ENCODE measurements around the gene ARHGEF38. TPM values are rescaled to one million over a fixed set of nuclear protein-coding genes. Genes with fewer than 3 reads are reported as not detected.
"Not testable (repeated sequence)": the region's sequence is repeated elsewhere in the genome, so short reads cannot be mapped to it uniquely, and the experiment has no call there.

Gene ARHGEF38
- total and polyA plus RNA-seq, 5 donors from 2014 or later: 0.24 to 0.33 TPM; not detected in 3

DNA sequence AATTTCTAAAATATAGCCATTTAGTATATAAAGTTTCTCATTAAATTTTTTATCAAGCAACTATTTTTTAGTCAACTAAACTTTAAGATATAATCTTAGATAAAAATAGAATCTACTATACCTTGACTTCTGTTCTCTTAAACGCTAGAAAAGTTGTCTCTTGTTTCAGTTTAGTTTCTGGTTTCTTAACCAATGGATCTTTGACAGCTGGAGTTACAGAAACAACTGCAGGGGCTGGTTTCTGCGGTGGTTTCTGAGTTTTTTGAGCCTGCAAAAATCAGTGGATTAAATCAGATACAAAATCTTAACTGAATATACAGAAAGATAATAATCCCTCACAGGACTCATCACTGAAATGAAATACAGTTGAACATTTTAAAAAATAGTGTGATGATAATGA lies 134.2 kb downstream of the ARHGEF38 start:
- Mint-ChIP-seq H3K27ac (no peak overlapping the region), H3K4me1 (peaks cover 0 to 23% (median 3%) of the 10 kb centered on the region in 4 donors), H3K27me3 (no peaks in the 10 kb centered on the region), H3K36me3 (peaks cover 37% of the 10 kb centered on the region), H3K4me3 (no peak overlapping the region), H3K9me3 (no peaks in the 10 kb centered on the region)
- DNase-seq: no peak
- H3K36me3 ChIP-seq (ENCODE audit: control insufficient read depth, insufficient read depth, low read length): peaks cover 59% of the 10 kb centered on the region
- no peak for ATAC-seq (ENCODE audit: low read depth in 2 of 2)
- no peaks in the 10 kb centered on the region for H3K9me3 ChIP-seq (ENCODE audit: control insufficient read depth in 2 of 2, low read length in 2 of 2)
- H3K4me1 ChIP-seq (ENCODE audit: control insufficient read depth, insufficient read depth, low read length, poor library complexity, severe bottlenecking): no peaks in the 10 kb centered on the region
- no peaks in the 10 kb centered on the region for H3K27me3 ChIP-seq (ENCODE audit: control insufficient read depth, insufficient read depth, low read length)
- no peak overlapping the region for H3K4me3 ChIP-seq (ENCODE audit: low read depth, low read length)
- no peak overlapping the region for H3K27ac ChIP-seq (ENCODE audit: insufficient read depth, low read length, poor library complexity, severe bottlenecking)

DNA sequence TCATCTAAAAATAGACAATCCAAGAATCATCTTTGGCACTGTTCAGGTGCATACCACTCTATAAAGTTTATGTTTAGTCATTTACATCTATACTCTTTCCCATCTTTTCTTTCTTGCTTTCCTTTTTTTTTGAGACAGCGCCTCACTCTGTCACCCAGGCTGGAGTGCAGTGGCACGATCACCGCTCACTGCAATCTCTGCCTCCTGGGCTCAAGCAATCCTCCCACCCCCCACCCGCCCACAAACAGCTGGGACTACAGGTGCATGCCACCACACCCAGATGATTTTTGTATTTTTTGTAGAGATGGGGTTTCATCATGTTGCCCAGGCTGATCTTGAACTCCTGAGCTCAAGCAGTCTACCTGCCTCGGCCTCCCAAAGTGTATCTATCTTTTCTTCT lies 142.4 kb downstream of the ARHGEF38 start:
- H3K27ac Mint-ChIP-seq; H3K4me1 ChIP-seq (ENCODE audit: control insufficient read depth, insufficient read depth, low read length, poor library complexity, severe bottlenecking); H3K4me3 ChIP-seq (ENCODE audit: low read depth, low read length); H3K27ac ChIP-seq (ENCODE audit: insufficient read depth, low read length, poor library complexity, severe bottlenecking); H3K4me3 Mint-ChIP-seq; ATAC-seq (ENCODE audit: low read depth in 2 of 2); H3K27me3 ChIP-seq (ENCODE audit: control insufficient read depth, insufficient read depth, low read length); H3K9me3 ChIP-seq (ENCODE audit: control insufficient read depth in 2 of 2, low read length in 2 of 2); H3K27me3 Mint-ChIP-seq; DNase-seq; H3K9me3 Mint-ChIP-seq: not testable (repeated sequence)
- H3K36me3 ChIP-seq (ENCODE audit: control insufficient read depth, insufficient read depth, low read length): peaks cover 51% of the 10 kb centered on the region
- Mint-ChIP-seq H3K36me3 (peaks cover 42% of the 10 kb centered on the region), H3K4me1 (peaks cover 4 to 36% (median 8%) of the 10 kb centered on the region in 4 donors)

DNA sequence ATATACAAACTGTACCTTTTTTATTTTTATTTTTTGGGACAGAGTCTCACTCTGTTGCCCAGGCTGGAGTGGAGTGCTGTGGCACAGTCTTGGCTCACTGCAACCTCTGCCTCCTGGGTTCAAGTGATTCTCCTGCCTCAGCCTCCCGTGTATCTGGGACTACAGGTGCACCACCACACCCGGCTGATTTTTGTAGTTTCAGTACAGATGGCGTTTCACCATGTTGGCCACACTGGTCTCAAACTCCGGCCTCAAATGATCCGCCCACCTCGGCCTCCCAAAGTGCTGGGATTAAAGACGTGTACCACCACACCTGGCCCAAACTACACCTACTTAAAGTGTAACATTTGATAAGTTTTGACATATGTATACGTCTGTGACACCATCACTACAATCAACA lies 143.4 kb downstream of the ARHGEF38 start:
- not testable (repeated sequence) for H3K9me3 ChIP-seq (ENCODE audit: control insufficient read depth in 2 of 2, low read length in 2 of 2); H3K27me3 Mint-ChIP-seq; H3K27me3 ChIP-seq (ENCODE audit: control insufficient read depth, insufficient read depth, low read length); H3K27ac Mint-ChIP-seq; DNase-seq; H3K4me1 ChIP-seq (ENCODE audit: control insufficient read depth, insufficient read depth, low read length, poor library complexity, severe bottlenecking); H3K4me3 ChIP-seq (ENCODE audit: low read depth, low read length); H3K4me3 Mint-ChIP-seq; H3K27ac ChIP-seq (ENCODE audit: insufficient read depth, low read length, poor library complexity, severe bottlenecking); H3K9me3 Mint-ChIP-seq; ATAC-seq (ENCODE audit: low read depth in 2 of 2)
- peaks cover 48% of the 10 kb centered on the region for H3K36me3 ChIP-seq (ENCODE audit: control insufficient read depth, insufficient read depth, low read length)
- peaks cover 10 to 30% (median 14%) of the 10 kb centered on the region in 4 donors for H3K4me1 Mint-ChIP-seq
- peaks cover 42% of the 10 kb centered on the region for H3K36me3 Mint-ChIP-seq

DNA sequence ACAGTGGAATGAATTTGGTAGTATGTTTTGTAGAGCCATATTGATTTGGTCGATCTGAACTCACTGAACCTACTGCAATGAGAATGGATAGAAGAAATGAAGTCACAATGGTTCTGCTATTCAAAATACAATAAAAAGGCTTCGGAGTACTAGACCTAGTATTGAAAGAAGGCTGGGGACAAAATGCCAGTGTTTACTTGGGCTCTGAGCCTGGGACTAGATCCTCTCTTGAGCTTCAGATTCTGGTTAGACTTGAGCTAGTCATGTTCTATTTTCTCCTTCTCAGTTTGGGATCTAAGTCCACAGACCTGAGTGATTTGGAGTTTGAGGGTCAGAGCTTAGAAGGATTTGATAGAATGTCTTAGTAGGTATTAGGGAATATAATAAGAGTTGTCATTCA lies 146.2 kb downstream of the ARHGEF38 start:
- Histone ChIP-seq H3K36me3 (ENCODE audit: control insufficient read depth, insufficient read depth, low read length) (peaks cover 25% of the 10 kb centered on the region), H3K27ac (ENCODE audit: insufficient read depth, low read length, poor library complexity, severe bottlenecking) (no peak overlapping the region), H3K4me3 (ENCODE audit: low read depth, low read length) (no peak overlapping the region), H3K9me3 (ENCODE audit: control insufficient read depth in 2 of 2, low read length in 2 of 2) (no peaks in the 10 kb centered on the region), H3K4me1 (ENCODE audit: control insufficient read depth, insufficient read depth, low read length, poor library complexity, severe bottlenecking) (no peaks in the 10 kb centered on the region), H3K27me3 (ENCODE audit: control insufficient read depth, insufficient read depth, low read length) (no peaks in the 10 kb centered on the region)
- Mint-ChIP-seq H3K4me3 (no peak overlapping the region), H3K9me3 (no peaks in the 10 kb centered on the region), H3K4me1 (peaks cover 13 to 28% (median 19%) of the 10 kb centered on the region in 4 donors), H3K27ac (no peak overlapping the region), H3K27me3 (no peaks in the 10 kb centered on the region), H3K36me3 (peaks cover 34% of the 10 kb centered on the region)
- DNase-seq: no peak
- no peak for ATAC-seq (ENCODE audit: low read depth in 2 of 2)

DNA sequence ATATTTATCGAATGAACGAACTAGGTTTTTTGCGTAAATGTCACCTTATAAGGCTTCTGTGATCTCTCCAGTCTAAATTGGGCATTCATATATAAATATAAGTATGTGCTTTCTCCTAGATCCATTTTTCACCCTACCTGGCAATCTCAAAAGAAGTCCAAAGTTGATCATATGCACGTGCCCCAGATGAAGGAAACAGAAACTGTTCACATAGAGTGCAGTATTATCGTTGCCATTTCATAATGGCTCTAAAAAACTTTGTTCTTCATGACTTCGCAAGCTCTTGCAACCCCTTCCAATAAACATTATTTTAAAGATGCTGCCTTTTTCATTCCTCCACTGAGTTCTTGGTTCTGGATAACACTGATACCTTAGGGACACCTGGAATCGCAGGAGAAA lies 155.4 kb downstream of the ARHGEF38 start:
- ATAC-seq (ENCODE audit: low read depth in 2 of 2): no peak
- H3K4me1 ChIP-seq (ENCODE audit: control insufficient read depth, insufficient read depth, low read length, poor library complexity, severe bottlenecking): peaks cover 21% of the 10 kb centered on the region
- H3K27ac ChIP-seq (ENCODE audit: insufficient read depth, low read length, poor library complexity, severe bottlenecking): peak overlapping the region; percentile 73
- no peaks in the 10 kb centered on the region for H3K9me3 Mint-ChIP-seq
- H3K27ac Mint-ChIP-seq: peak overlapping the region; percentile 98 to 99 (median 98)
- H3K4me3 Mint-ChIP-seq: peak overlapping the region; percentile 98 to 100 (median 99)
- H3K27me3 ChIP-seq (ENCODE audit: control insufficient read depth, insufficient read depth, low read length): no peaks in the 10 kb centered on the region
- no peaks in the 10 kb centered on the region for H3K27me3 Mint-ChIP-seq
- H3K4me3 ChIP-seq (ENCODE audit: low read depth, low read length): peak overlapping the region; percentile 93
- DNase-seq: peak in 2 of 3 donors; percentile 11 to 24
- H3K36me3 ChIP-seq (ENCODE audit: control insufficient read depth, insufficient read depth, low read length): no peaks in the 10 kb centered on the region
- H3K9me3 ChIP-seq (ENCODE audit: control insufficient read depth in 2 of 2, low read length in 2 of 2): no peaks in the 10 kb centered on the region
- peaks cover 3% of the 10 kb centered on the region for H3K36me3 Mint-ChIP-seq
- peaks cover 27 to 48% (median 33%) of the 10 kb centered on the region in 4 donors for H3K4me1 Mint-ChIP-seq

DNA sequence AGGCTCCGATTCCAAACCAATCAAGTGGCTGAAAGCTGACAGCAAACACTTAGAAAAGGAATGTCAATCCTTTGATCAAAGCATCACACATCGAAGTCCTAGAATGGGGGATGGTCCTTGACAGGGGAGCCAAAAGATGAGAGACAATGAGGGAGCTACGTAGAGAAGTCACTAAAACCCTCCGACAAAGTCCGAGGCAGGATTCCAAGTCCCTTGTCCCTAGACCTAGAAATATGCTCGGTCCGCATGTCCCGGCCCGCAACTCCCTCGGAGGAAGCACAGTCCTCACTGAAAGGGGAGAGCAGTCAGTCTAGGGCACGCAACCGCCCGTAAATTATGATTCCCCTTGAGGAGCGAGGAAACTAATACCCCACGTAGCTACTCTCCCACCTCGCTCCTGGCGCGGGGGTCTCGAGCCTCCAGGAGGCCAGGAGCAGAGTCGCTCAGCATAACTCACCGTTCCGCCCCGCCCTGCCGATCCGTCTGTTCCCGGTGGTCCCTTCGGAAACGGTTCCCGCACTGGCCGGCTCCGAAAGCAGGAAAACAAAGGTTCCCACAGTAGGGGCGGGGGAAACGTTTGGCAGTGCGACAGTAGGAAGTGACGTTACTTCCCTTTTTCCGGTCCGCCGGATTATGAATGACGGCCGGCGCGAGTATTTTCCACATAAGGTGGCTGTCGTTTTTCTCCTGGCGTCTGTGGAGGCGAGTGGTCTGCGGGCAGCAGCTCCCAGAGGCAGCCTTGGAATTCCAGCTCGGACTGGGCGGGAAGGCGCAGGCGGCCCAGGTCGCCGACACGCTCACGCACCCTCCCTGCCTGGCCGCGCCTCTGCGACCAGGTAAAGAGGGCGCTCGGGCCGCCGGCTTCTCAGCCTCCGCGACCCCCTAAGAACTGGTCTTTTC lies 156.0 kb downstream of the ARHGEF38 start, which contains the start of the genes GSTCD and INTS12:
TSS of gene GSTCD (plus strand) at position 604 of the 900 bp plus-strand sequence. CDS start 8,830 bp downstream, outside the sequence.
TSS of gene INTS12 (minus strand) at position 509 of the 900 bp plus-strand sequence. CDS start 8,684 bp downstream, outside the sequence.
- peak within 1 kb of the TSS; percentile 93 for H3K4me3 ChIP-seq (ENCODE audit: low read depth, low read length)
- no peaks in the 10 kb centered on the region for H3K9me3 ChIP-seq (ENCODE audit: control insufficient read depth in 2 of 2, low read length in 2 of 2)
- peaks cover 27 to 48% (median 33%) of the 10 kb centered on the region in 4 donors for H3K4me1 Mint-ChIP-seq
- peak within 1 kb of the TSS; percentile 98 to 100 (median 99) for H3K4me3 Mint-ChIP-seq
- H3K9me3 Mint-ChIP-seq: no peaks in the 10 kb centered on the region
- H3K27me3 ChIP-seq (ENCODE audit: control insufficient read depth, insufficient read depth, low read length): no peaks in the 10 kb centered on the region
- peak within 1 kb of the TSS; percentile 98 to 99 (median 98) for H3K27ac Mint-ChIP-seq
- no peaks in the 10 kb centered on the region for H3K27me3 Mint-ChIP-seq
- peaks cover 21% of the 10 kb centered on the region for H3K4me1 ChIP-seq (ENCODE audit: control insufficient read depth, insufficient read depth, low read length, poor library complexity, severe bottlenecking)
- no peaks in the 10 kb centered on the region for H3K36me3 ChIP-seq (ENCODE audit: control insufficient read depth, insufficient read depth, low read length)
- H3K36me3 Mint-ChIP-seq: peaks cover 3% of the 10 kb centered on the region
- peak; percentile 92 to 94 for ATAC-seq (ENCODE audit: low read depth in 2 of 2)
- peak; percentile 80 to 94 (median 86) for DNase-seq
- peak within 1 kb of the TSS; percentile 73 for H3K27ac ChIP-seq (ENCODE audit: insufficient read depth, low read length, poor library complexity, severe bottlenecking)

DNA sequence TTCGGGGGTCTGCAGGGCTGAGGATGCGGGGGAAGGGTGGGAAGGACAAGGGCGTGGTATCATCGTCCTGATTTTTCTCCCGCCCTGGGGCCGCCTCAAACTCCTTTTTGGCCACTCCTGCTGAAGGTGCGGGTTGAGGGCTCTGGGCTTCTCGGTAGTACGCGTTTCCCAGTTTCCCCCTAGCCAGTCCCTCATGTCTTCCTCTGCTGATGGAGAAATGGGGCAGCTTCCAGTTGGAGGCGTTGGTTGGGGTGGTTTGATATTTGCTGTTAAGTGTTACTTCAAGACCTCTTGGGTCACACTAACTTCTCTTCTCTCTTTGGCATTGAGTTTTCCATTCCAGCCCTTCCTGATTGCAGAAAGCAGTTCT lies 156.6 kb downstream of the ARHGEF38 start:
- H3K9me3 ChIP-seq (ENCODE audit: control insufficient read depth in 2 of 2, low read length in 2 of 2): no peaks in the 10 kb centered on the region
- Mint-ChIP-seq H3K9me3 (no peaks in the 10 kb centered on the region), H3K27me3 (no peaks in the 10 kb centered on the region), H3K36me3 (peaks cover 3% of the 10 kb centered on the region), H3K4me1 (peaks cover 27 to 48% (median 33%) of the 10 kb centered on the region in 4 donors), H3K4me3 (peak overlapping the region; percentile 98 to 100 (median 99)), H3K27ac (peak overlapping the region; percentile 72 to 98 (median 88))
- H3K36me3 ChIP-seq (ENCODE audit: control insufficient read depth, insufficient read depth, low read length): no peaks in the 10 kb centered on the region
- peak in 1 of 3 donors; percentile 33 for DNase-seq
- H3K4me3 ChIP-seq (ENCODE audit: low read depth, low read length): peak overlapping the region; percentile 93
- peaks cover 21% of the 10 kb centered on the region for H3K4me1 ChIP-seq (ENCODE audit: control insufficient read depth, insufficient read depth, low read length, poor library complexity, severe bottlenecking)
- peak; percentile 3 to 5 for ATAC-seq (ENCODE audit: low read depth in 2 of 2)
- H3K27me3 ChIP-seq (ENCODE audit: control insufficient read depth, insufficient read depth, low read length): no peaks in the 10 kb centered on the region
- peak overlapping the region; percentile 73 for H3K27ac ChIP-seq (ENCODE audit: insufficient read depth, low read length, poor library complexity, severe bottlenecking)

All from CD4-positive, CD25-positive, alpha-beta regulatory T cell (primary cell).